Mucosa of stomach (tissue), 1 donor: ENCODE data around the gene KIT.

Source experiments
- H3K27me3 ChIP-seq: one replicate; pipeline ENCODE4 v1.7.0; 2013; ENCODE audit warnings: mild to moderate bottlenecking, low read length; ENCODE audit not compliant: control insufficient read depth, insufficient read depth
- H3K36me3 ChIP-seq: one replicate; pipeline ENCODE4 v1.7.0; 2013; ENCODE audit warnings: low read length; ENCODE audit not compliant: control insufficient read depth, insufficient read depth
- H3K4me1 ChIP-seq: one replicate; pipeline ENCODE4 v1.7.0; 2013; ENCODE audit warnings: mild to moderate bottlenecking, low read length; ENCODE audit not compliant: control insufficient read depth, insufficient read depth
- H3K4me3 ChIP-seq: one replicate; pipeline ENCODE4 v1.7.0; 2013; ENCODE audit warnings: low read length
- H3K9ac ChIP-seq: one replicate; pipeline ENCODE4 v1.7.0; 2013; ENCODE audit warnings: mild to moderate bottlenecking, low read length, moderate library complexity
- H3K9me3 ChIP-seq: one replicate; pipeline ENCODE4 v1.7.0; 2013; ENCODE audit warnings: mild to moderate bottlenecking, low read length, moderate library complexity; ENCODE audit not compliant: control insufficient read depth
- donor health status: Pancreatic carcinoma.

The KIT gene

DNA sequence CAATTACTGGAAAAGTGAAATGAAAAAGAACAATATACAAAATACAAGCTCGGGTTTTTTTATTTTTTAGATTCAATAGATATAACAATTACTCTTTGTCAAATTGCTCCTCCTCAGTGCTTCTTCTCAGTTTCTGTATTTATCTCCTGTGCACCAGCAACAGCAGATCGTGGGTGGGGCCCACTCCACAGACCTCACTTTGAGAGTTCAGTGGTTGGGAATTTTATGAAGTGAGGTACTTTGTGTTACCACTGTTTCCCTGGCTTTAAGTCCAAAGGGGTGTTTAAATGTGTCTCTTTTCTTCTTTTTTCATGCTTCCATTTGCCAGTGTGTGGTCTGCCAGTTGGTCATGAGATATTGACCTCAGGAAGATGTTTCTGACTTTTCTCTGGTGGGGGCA is 54.4 kb downstream of the KIT start:
- H3K27me3 ChIP-seq, result no peaks in the 10 kb centered on the region
- no peaks in the 10 kb centered on the region for H3K9me3 ChIP-seq
- no peak overlapping the region for H3K4me3 ChIP-seq
- peaks cover 7% of the 10 kb centered on the region for H3K4me1 ChIP-seq
- no peaks in the 10 kb centered on the region for H3K36me3 ChIP-seq
- no peak overlapping the region for H3K9ac ChIP-seq

DNA sequence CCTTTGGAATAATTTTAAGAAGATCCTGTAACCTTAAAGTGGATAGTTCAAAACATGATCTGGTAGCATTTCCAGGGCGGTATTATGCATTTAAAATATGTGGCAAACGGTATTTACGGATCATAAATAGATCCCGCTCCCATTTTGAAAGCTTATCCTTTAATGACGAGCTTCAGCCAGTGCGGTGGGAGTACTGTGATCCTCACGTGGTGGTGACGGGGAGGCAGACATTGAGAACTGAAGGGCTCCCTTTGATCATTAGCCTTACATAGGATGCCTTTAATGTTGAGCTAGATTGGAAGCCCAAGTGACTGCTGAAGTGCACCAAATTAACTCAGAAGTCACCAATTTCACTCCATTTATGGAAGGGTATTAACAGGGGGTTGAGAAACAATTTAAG is 56.9 kb downstream of the KIT start:
- Histone ChIP-seq H3K9me3 (no peaks in the 10 kb centered on the region), H3K4me1 (peaks cover 6% of the 10 kb centered on the region), H3K4me3 (no peak overlapping the region), H3K9ac (no peak overlapping the region), H3K36me3 (no peaks in the 10 kb centered on the region), H3K27me3 (no peaks in the 10 kb centered on the region)

DNA sequence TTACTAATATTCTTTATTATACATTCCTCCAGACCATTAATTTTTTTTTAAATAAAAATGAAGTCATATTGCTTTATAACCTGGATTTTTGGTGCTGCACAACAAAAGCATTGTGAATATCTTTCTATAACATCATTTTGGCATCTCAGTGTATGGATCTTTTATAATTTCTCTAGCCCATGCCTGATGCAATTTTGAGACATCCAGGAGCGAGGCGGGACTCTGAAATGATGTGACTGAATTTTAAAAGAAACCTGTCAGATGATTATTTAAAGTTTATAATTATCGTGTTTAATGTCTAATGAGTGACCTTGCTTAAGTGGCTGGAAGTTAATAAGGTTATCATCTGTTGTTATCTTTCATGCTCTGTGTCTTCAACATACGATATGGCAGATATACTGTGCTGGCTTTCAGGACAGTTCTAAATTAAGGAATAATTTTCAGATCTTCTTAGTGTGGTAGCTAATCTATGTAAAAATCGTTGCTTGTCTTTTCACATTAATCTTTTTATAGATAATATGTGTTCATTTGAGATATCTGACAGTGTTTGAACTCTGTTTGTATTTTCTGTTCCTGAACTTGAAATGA is 58.8 kb downstream of the KIT start:
- Histone ChIP-seq H3K4me1 (no peaks in the 10 kb centered on the region), H3K36me3 (no peaks in the 10 kb centered on the region), H3K27me3 (no peaks in the 10 kb centered on the region), H3K9me3 (no peaks in the 10 kb centered on the region), H3K9ac (no peak overlapping the region), H3K4me3 (no peak overlapping the region)

- no peak overlapping the region for H3K9ac ChIP-seq
- H3K4me1 ChIP-seq, result no peaks in the 10 kb centered on the region
- no peaks in the 10 kb centered on the region for H3K9me3 ChIP-seq
- no peaks in the 10 kb centered on the region for H3K27me3 ChIP-seq
- no peaks in the 10 kb centered on the region for H3K36me3 ChIP-seq
- H3K4me3 ChIP-seq, result no peak overlapping the region
Observed at GRCh38 chr4:54717694-54718093, 59.9 kb downstream of the KIT start.

DNA sequence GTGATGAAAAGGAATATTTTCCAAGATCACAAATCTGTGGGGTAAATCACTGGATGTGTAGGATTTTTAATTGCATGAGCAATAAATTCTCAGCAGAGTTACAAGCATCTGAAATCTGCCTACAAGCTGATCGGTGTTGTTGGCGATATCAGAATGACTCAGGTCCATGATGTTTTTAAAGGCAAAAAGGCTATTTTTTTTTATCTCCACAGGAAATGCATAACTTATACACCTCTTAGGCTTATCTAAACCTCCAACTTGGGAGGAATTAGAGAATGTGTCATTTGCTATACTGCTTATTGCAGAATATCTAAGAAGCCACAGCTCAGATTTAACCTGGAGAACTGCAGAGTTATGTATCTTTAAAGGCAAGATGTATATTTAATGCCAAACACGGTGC is 61.6 kb downstream of the KIT start:
- no peak overlapping the region for H3K9ac ChIP-seq
- H3K4me1 ChIP-seq, result no peaks in the 10 kb centered on the region
- no peaks in the 10 kb centered on the region for H3K36me3 ChIP-seq
- no peaks in the 10 kb centered on the region for H3K27me3 ChIP-seq
- H3K9me3 ChIP-seq, result no peaks in the 10 kb centered on the region
- H3K4me3 ChIP-seq, result no peak overlapping the region

- H3K9ac ChIP-seq, result no peak overlapping the region
- no peaks in the 10 kb centered on the region for H3K27me3 ChIP-seq
- no peaks in the 10 kb centered on the region for H3K36me3 ChIP-seq
- H3K4me1 ChIP-seq, result no peaks in the 10 kb centered on the region
- H3K4me3 ChIP-seq, result no peak overlapping the region
- H3K9me3 ChIP-seq, result no peaks in the 10 kb centered on the region
Observed at GRCh38 chr4:54723220-54723619, 65.5 kb downstream of the KIT start.

- Histone ChIP-seq H3K36me3 (no peaks in the 10 kb centered on the region), H3K4me3 (no peak overlapping the region), H3K9me3 (no peaks in the 10 kb centered on the region), H3K4me1 (no peaks in the 10 kb centered on the region), H3K9ac (no peak overlapping the region), H3K27me3 (no peaks in the 10 kb centered on the region)
Observed at GRCh38 chr4:54723820-54724219, 66.1 kb downstream of the KIT start.

DNA sequence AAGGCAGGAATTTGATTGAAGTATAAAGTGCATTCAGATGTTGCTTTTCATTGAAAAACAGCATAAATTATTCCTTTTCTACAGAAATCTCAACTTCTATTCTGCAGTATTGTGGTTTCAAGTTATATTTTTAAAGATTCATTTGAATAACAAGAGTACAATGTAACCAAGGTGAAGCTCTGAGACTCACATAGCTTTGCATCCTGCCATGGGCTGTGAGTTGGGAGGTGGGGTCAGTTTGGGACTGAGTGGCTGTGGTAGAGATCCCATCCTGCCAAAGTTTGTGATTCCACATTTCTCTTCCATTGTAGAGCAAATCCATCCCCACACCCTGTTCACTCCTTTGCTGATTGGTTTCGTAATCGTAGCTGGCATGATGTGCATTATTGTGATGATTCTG is 69.2 kb downstream of the KIT start:
- Histone ChIP-seq H3K36me3 (no peaks in the 10 kb centered on the region), H3K9me3 (no peaks in the 10 kb centered on the region), H3K9ac (no peak overlapping the region), H3K27me3 (no peaks in the 10 kb centered on the region), H3K4me1 (no peaks in the 10 kb centered on the region), H3K4me3 (no peak overlapping the region)

GRCh38 chr4:54727346-54727745 is 69.6 kb downstream of the KIT start:
- H3K4me1 ChIP-seq, result no peaks in the 10 kb centered on the region
- no peak overlapping the region for H3K4me3 ChIP-seq
- no peaks in the 10 kb centered on the region for H3K27me3 ChIP-seq
- H3K36me3 ChIP-seq, result no peaks in the 10 kb centered on the region
- no peaks in the 10 kb centered on the region for H3K9me3 ChIP-seq
- no peak overlapping the region for H3K9ac ChIP-seq

DNA sequence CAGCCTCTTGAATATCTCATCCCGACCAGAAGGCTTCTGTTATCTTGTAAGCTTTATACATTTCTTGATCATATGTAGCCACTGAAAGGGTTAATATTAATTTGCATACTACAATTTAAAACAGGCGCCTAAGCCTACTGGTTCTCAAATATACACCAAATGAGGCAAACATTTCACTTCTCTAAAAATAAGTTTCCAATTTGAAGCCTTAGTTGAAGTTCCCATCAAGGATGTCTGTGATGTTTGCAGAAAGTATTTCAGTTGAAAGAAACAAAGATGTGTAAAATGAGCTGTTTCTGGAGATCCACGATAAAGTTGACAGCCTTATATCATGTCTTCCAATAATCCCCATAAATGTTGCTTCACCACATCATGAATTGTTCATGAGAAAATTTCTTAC is 70.6 kb downstream of the KIT start:
- H3K9me3 ChIP-seq, result no peaks in the 10 kb centered on the region
- H3K4me1 ChIP-seq, result no peaks in the 10 kb centered on the region
- no peaks in the 10 kb centered on the region for H3K27me3 ChIP-seq
- no peak overlapping the region for H3K9ac ChIP-seq
- no peaks in the 10 kb centered on the region for H3K36me3 ChIP-seq
- no peak overlapping the region for H3K4me3 ChIP-seq

DNA sequence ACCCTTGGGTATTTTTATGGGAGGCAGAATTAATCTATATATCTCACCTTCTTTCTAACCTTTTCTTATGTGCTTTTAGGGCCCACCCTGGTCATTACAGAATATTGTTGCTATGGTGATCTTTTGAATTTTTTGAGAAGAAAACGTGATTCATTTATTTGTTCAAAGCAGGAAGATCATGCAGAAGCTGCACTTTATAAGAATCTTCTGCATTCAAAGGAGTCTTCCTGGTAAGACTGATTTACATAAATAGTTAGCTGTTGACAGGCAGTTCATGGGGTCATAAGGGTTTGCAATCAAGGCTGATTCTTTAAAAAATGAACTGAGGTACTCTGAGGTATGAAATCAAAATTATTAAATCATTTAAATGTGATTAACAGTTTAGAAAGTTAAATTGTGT is 71.5 kb downstream of the KIT start:
- Histone ChIP-seq H3K36me3 (no peaks in the 10 kb centered on the region), H3K4me3 (no peak overlapping the region), H3K27me3 (no peaks in the 10 kb centered on the region), H3K9ac (no peak overlapping the region), H3K9me3 (no peaks in the 10 kb centered on the region), H3K4me1 (no peaks in the 10 kb centered on the region)

- Histone ChIP-seq H3K9ac (no peak overlapping the region), H3K4me3 (no peak overlapping the region), H3K27me3 (no peaks in the 10 kb centered on the region), H3K4me1 (no peaks in the 10 kb centered on the region), H3K9me3 (no peaks in the 10 kb centered on the region), H3K36me3 (no peaks in the 10 kb centered on the region)
Observed at GRCh38 chr4:54730581-54730980, 72.8 kb downstream of the KIT start.

GRCh38 chr4:54731552-54731951 is 73.8 kb downstream of the KIT start:
- Histone ChIP-seq H3K9ac (no peak overlapping the region), H3K36me3 (no peaks in the 10 kb centered on the region), H3K4me3 (no peak overlapping the region), H3K9me3 (no peaks in the 10 kb centered on the region), H3K27me3 (no peaks in the 10 kb centered on the region), H3K4me1 (no peaks in the 10 kb centered on the region)
